Measurements from ENCODE around the gene COL4A2.

DNA sequence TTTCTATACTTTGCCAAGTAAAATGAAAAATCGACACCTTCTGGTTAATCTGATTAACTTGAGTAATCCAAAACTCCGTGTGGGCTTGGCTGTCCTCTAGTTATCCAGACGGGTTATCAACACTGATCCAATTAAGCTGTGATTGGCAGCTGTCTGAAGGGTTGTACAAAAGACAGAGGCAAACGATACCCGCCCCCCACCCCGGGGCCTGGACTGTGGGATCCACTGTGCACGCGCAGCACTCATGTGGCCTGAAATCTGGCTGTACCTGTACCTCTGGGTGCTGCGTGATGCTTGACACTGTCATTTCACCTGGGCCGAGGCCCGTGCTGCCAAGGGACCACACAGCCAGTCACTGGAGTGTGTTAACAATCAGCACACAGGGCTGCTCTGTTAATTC is 53.5 kb downstream of the COL4A2 start:
- TF ChIP-seq EZH2 (IDR thresholded peaks at IDR 0.05) (no peak), POLR2AphosphoS5 (IDR thresholded peaks at IDR 0.05; ENCODE audit: borderline replicate concordance, low read depth, low read length) (no peak), FOXP2 (optimal IDR thresholded peaks at IDR 0.05; ENCODE audit: control extremely low read depth, extremely low read length, insufficient read depth) (no peak)
